Mesenchymal stem cell (in vitro differentiated cells and primary cell): ENCODE data around the gene RTP4.

ENCODE experiments used
- DNase-seq: peaks from one replicate; pipeline ENCODE4 v3.0.0-alpha.2; 2013
- H2AFZ ChIP-seq: one replicate; pipeline ENCODE4 v1.6.1; 2013; ENCODE audit warnings: low read depth, mild to moderate bottlenecking, control low read depth, inconsistent platforms, low read length, moderate library complexity
- H2AK5ac ChIP-seq: 2 replicates; pipeline ENCODE4 v1.6.1; 2013; ENCODE audit warnings: low read length, moderate library complexity, mild to moderate bottlenecking, inconsistent platforms; ENCODE audit not compliant: severe bottlenecking
- H2BK120ac ChIP-seq: one replicate; pipeline ENCODE4 v1.6.1; 2013; ENCODE audit warnings: low read depth, mild to moderate bottlenecking, inconsistent platforms, low read length, moderate library complexity
- H2BK12ac ChIP-seq, 2 experiments: one replicate each; pipeline ENCODE4 v1.6.1; 2013; ENCODE audit warnings: inconsistent platforms in 2 of 2, low read length in 2 of 2, mild to moderate bottlenecking in 2 of 2, moderate library complexity in 2 of 2, control low read depth in 1 of 2
- H2BK15ac ChIP-seq: one replicate; pipeline ENCODE4 v1.6.1; 2013; ENCODE audit warnings: mild to moderate bottlenecking, low read depth, inconsistent platforms; ENCODE audit not compliant: poor library complexity, severe bottlenecking
- H2BK5ac ChIP-seq: 2 replicates; pipeline ENCODE4 v1.6.1; 2013; ENCODE audit warnings: low read depth, mild to moderate bottlenecking, low read length, control low read depth, inconsistent platforms; ENCODE audit not compliant: poor library complexity, severe bottlenecking
- H3K14ac ChIP-seq, 2 experiments: one replicate each; pipeline ENCODE4 v1.6.1; 2013; ENCODE audit warnings: inconsistent platforms in 2 of 2, low read length in 2 of 2, control low read depth in 1 of 2, mild to moderate bottlenecking in 1 of 2, moderate library complexity in 1 of 2
- H3K18ac ChIP-seq, 2 experiments: one replicate each; pipeline ENCODE4 v1.6.1; 2013; ENCODE audit warnings: inconsistent platforms in 2 of 2, low read length in 2 of 2, control low read depth in 1 of 2, low read depth in 1 of 2, mild to moderate bottlenecking in 1 of 2
- H3K23ac ChIP-seq, 2 experiments: one replicate each; pipeline ENCODE4 v1.6.1; 2013; ENCODE audit warnings: inconsistent platforms in 2 of 2, low read length in 2 of 2, mild to moderate bottlenecking in 2 of 2, moderate library complexity in 2 of 2, control low read depth in 1 of 2
- H3K27ac ChIP-seq: 2 replicates; pipeline ENCODE4 v1.5.1; 2013; ENCODE audit warnings: mild to moderate bottlenecking, moderate library complexity, low read length, control low read depth, inconsistent platforms; ENCODE audit not compliant: poor library complexity, severe bottlenecking
- H3K27me3 ChIP-seq, 2 experiments: 2 replicates each; pipeline versions ENCODE4 v1.6.1 to v1.7.0; 2013; ENCODE audit warnings: low read length in 2 of 2, mild to moderate bottlenecking in 2 of 2, moderate library complexity in 2 of 2, control low read depth in 1 of 2, inconsistent platforms in 1 of 2; ENCODE audit not compliant: control insufficient read depth in 1 of 2, insufficient read depth in 1 of 2
- H3K36me3 ChIP-seq, 2 experiments: 2 replicates each; pipeline versions ENCODE4 v1.6.1 to v1.7.0; 2013; ENCODE audit warnings: low read length in 2 of 2, control low read depth in 1 of 2, inconsistent platforms in 1 of 2, low read depth in 1 of 2, mild to moderate bottlenecking in 1 of 2; ENCODE audit not compliant: insufficient read depth in 2 of 2, control insufficient read depth in 1 of 2
- H3K4ac ChIP-seq, 2 experiments: one replicate each; pipeline ENCODE4 v1.6.1; 2013; ENCODE audit warnings: inconsistent platforms in 2 of 2, low read length in 2 of 2, mild to moderate bottlenecking in 2 of 2, moderate library complexity in 2 of 2, control low read depth in 1 of 2, low read depth in 1 of 2
- H3K4me1 ChIP-seq: 2 replicates; pipeline ENCODE4 v1.6.1; 2013; ENCODE audit warnings: low read depth, low read length, control low read depth; ENCODE audit not compliant: control insufficient read depth, insufficient read depth
- H3K4me2 ChIP-seq: 2 replicates; pipeline ENCODE4 v1.6.1; 2013; ENCODE audit warnings: low read length, mild to moderate bottlenecking, inconsistent platforms; ENCODE audit not compliant: poor library complexity, severe bottlenecking
- H3K4me3 ChIP-seq, 2 experiments: 2 replicates each; pipeline versions ENCODE4 v1.5.1 to v1.7.0; 2013; ENCODE audit warnings: low read length in 2 of 2, mild to moderate bottlenecking in 2 of 2, control low read depth in 1 of 2, low read depth in 1 of 2; ENCODE audit not compliant: insufficient read depth in 1 of 2
- H3K79me1 ChIP-seq: replicated peaks from 2 replicates; pipeline ENCODE4 v1.6.1; 2013; ENCODE audit warnings: mild to moderate bottlenecking, control low read depth, low read length, inconsistent platforms; ENCODE audit not compliant: poor library complexity, severe bottlenecking
- H3K9ac ChIP-seq: 2 replicates; pipeline ENCODE4 v1.7.0; 2013; ENCODE audit warnings: mild to moderate bottlenecking, low read length, moderate library complexity
- H3K9me3 ChIP-seq: 2 replicates; pipeline ENCODE4 v1.7.0; 2013; ENCODE audit warnings: mild to moderate bottlenecking, low read length; ENCODE audit not compliant: control insufficient read depth
- H4K8ac ChIP-seq: one replicate; pipeline ENCODE4 v1.6.1; 2013; ENCODE audit warnings: inconsistent platforms, mild to moderate bottlenecking, low read length, moderate library complexity
- H4K91ac ChIP-seq: one replicate; pipeline ENCODE4 v1.6.1; 2013; ENCODE audit warnings: mild to moderate bottlenecking, low read length, inconsistent platforms
- WGBS: methylation state at CpG from one replicate; pipeline ENCODE4 v1.1.7; 2013; ENCODE audit warnings: mixed read lengths; 5-methylcytosine and 5-hydroxymethylcytosine counted together

RTP4 gene

DNA sequence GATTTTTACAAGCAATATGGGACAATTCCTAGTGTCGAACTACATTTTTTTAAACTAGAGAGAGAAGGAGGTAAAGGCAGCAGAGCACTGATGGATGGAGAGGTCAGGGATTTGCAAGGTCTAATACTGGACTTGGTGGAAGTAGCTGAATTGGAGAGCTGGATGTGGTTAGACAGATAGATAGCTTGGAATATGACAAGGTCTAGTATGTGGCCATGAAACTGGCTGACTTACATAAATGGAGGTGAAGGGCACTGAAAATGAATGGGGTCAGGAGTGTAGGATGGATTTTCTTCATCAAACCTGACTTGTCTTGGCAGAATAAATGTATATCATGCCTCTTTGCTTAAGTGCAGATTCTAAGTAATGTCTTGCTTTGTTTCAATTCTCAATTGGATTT lies 10.1 kb upstream of the RTP4 start:
- Histone ChIP-seq H3K79me1 (no peaks in the 10 kb centered on the region), H2BK12ac (no peak overlapping the region), H2BK15ac (no peak overlapping the region), H3K9ac (no peak overlapping the region), H3K14ac (no peak overlapping the region), H3K9me3 (no peaks in the 10 kb centered on the region), H3K4me3 (no peak overlapping the region), H4K91ac (no peak overlapping the region), H2AK5ac (no peak overlapping the region), H2BK5ac (no peak overlapping the region), H2AFZ (no peak overlapping the region), H3K27ac (no peak overlapping the region), H3K23ac (no peak overlapping the region), H4K8ac (no peak overlapping the region), H3K27me3 (no peaks in the 10 kb centered on the region), H3K36me3 (no peaks in the 10 kb centered on the region), H2BK120ac (no peak overlapping the region), H3K18ac (no peak overlapping the region), H3K4me2 (no peak overlapping the region), H3K4ac (no peak overlapping the region), H3K4me1 (no peaks in the 10 kb centered on the region)
- no peak for DNase-seq
- WGBS, result 95% methylated on average over 1 of the region's 1 CpG

DNA sequence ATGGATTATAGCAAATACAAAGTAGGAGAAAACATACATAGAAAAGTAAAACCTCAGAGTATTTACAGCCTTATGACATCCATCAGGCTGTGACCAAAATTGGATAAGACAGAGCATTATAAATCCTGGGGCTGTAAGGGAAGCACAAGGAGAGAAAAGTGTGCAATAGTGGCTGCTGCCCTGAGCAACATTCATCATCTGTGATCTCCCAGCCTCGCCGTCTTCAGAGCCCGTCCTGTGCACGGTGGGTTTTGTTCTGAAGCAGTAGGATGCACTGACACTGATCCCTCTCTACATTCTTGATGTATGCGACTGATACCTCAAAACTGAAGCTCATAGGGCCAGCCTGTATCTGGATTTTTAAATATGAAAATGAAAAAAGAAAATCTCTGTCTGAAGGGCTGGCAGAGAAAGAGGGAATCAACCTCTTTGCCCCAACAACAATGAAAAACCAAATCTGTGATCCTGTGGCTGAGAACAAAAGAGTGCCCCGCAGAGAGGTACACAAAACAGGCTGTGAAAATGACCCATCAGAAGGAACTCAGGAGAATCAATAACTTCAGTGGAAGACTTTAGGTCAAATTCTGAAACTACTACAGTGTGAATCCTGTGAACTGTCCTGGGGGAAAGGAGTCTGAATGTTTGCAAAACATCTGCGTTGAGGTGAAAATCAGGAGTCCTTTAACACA lies 8.2 kb upstream of the RTP4 start:
- H2AFZ ChIP-seq, result no peak overlapping the region
- H3K4me1 ChIP-seq, result no peaks in the 10 kb centered on the region
- H3K79me1 ChIP-seq, result no peaks in the 10 kb centered on the region
- H3K27me3 ChIP-seq, result no peaks in the 10 kb centered on the region
- no peaks in the 10 kb centered on the region for H3K36me3 ChIP-seq
- no peak overlapping the region for H2BK15ac ChIP-seq
- H2AK5ac ChIP-seq, result no peak overlapping the region
- H2BK120ac ChIP-seq, result no peak overlapping the region
- no peak overlapping the region for H3K4me3 ChIP-seq
- 76% methylated on average over 5 of the region's 7 CpGs for WGBS
- no peak overlapping the region for H3K27ac ChIP-seq
- no peak overlapping the region for H4K8ac ChIP-seq
- no peak overlapping the region for H3K4me2 ChIP-seq
- H3K9ac ChIP-seq, result no peak overlapping the region
- no peak overlapping the region for H2BK5ac ChIP-seq
- H3K9me3 ChIP-seq, result no peaks in the 10 kb centered on the region
- H3K18ac ChIP-seq, result no peak overlapping the region
- H3K14ac ChIP-seq, result no peak overlapping the region
- no peak for DNase-seq
- no peak overlapping the region for H4K91ac ChIP-seq
- H3K4ac ChIP-seq, result no peak overlapping the region
- H3K23ac ChIP-seq, result no peak overlapping the region
- H2BK12ac ChIP-seq, result no peak overlapping the region

DNA sequence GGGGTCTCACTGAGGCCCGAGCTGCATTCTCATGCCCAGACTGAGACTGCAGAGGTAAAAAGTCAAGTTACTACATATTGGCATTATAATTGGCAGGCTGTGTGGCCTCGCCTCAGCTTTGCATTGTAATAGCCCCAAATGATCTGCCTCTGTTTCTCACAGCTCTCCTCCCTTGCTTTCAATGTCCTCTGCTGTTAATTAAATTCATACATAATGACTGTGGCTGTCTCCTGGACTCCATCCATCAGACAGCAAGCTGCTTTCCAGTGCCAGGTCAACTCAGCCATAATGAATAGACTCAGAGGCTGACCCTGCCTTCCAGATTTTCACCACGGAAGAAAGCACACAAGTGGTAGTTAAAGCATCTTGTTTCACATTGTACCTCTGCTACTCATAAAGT lies 7.6 kb upstream of the RTP4 start:
- WGBS, result 45% methylated on average over 3 of the region's 3 CpGs
- H3K4ac ChIP-seq, result no peak overlapping the region
- no peak overlapping the region for H4K8ac ChIP-seq
- H3K36me3 ChIP-seq, result no peaks in the 10 kb centered on the region
- no peak overlapping the region for H3K14ac ChIP-seq
- H3K9me3 ChIP-seq, result no peaks in the 10 kb centered on the region
- no peak overlapping the region for H2BK15ac ChIP-seq
- H3K27me3 ChIP-seq, result no peaks in the 10 kb centered on the region
- no peak overlapping the region for H2BK120ac ChIP-seq
- no peak overlapping the region for H2BK5ac ChIP-seq
- no peak overlapping the region for H3K4me2 ChIP-seq
- no peak overlapping the region for H3K18ac ChIP-seq
- H3K4me1 ChIP-seq, result no peaks in the 10 kb centered on the region
- H3K23ac ChIP-seq, result no peak overlapping the region
- no peak for DNase-seq
- H3K4me3 ChIP-seq, result no peak overlapping the region
- no peaks in the 10 kb centered on the region for H3K79me1 ChIP-seq
- no peak overlapping the region for H3K9ac ChIP-seq
- no peak overlapping the region for H4K91ac ChIP-seq
- H3K27ac ChIP-seq, result no peak overlapping the region
- H2BK12ac ChIP-seq, result no peak overlapping the region
- H2AK5ac ChIP-seq, result no peak overlapping the region
- H2AFZ ChIP-seq, result no peak overlapping the region

DNA sequence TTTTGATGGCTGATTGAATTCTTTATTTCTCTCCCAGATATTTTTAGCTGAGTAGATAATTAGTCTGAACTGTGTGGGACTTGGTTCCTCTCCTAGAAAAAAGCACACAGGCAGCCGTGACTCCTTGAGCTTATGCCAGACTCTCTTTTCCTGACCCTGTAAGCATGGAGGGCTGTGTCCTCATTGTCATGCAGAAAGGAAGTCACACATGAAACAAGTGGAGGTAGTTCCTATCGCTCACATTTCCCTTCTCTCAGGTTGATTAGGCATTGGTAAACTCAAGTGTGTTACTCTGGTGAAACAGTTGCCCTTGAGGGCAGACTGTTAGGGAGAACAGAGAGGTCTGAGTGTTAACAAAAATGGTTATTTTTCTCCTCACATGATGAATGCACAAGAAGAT lies 6.3 kb upstream of the RTP4 start:
- Histone ChIP-seq H3K4ac (no peak overlapping the region), H3K4me3 (no peak overlapping the region), H3K27ac (no peak overlapping the region), H3K4me2 (no peak overlapping the region), H3K9ac (no peak overlapping the region), H3K18ac (no peak overlapping the region), H3K79me1 (no peaks in the 10 kb centered on the region), H3K4me1 (no peaks in the 10 kb centered on the region), H3K14ac (no peak overlapping the region), H3K27me3 (no peaks in the 10 kb centered on the region), H3K23ac (no peak overlapping the region), H2BK5ac (no peak overlapping the region), H2AFZ (no peak overlapping the region), H4K91ac (no peak overlapping the region), H2BK120ac (no peak overlapping the region), H3K9me3 (no peaks in the 10 kb centered on the region), H2AK5ac (no peak overlapping the region), H3K36me3 (no peaks in the 10 kb centered on the region), H2BK15ac (no peak overlapping the region), H4K8ac (no peak overlapping the region), H2BK12ac (no peak overlapping the region)
- 44% methylated on average over 2 of the region's 2 CpGs for WGBS
- DNase-seq, result no peak
